Fibroblast of pulmonary artery (primary cell): Measurements from ENCODE around the gene CBFB.
"Not testable (repeated sequence)": the region's sequence is repeated elsewhere in the genome, so short reads cannot be mapped to it uniquely, and the experiment has no call there.

Experiments
- DNase-seq: peaks from one replicate; pipeline ENCODE4 v3.0.0-alpha.2; 2010; ENCODE audit warnings: low read depth
- H3K4me3 ChIP-seq: replicated peaks from 2 replicates; pipeline ENCODE4 v1.5.1; 2011; ENCODE audit warnings: low read depth, mild to moderate bottlenecking, control low read depth, low read length, moderate library complexity
- CTCF ChIP-seq: IDR thresholded peaks from 2 replicates; pipeline ENCODE4 v1.5.1; 2011; ENCODE audit warnings: mild to moderate bottlenecking, control low read depth, low read length, inconsistent platforms; ENCODE audit errors: missing control alignments

Gene CBFB

GRCh38 chr16:67028696-67029253 is at the start of gene CBFB:
Gene CBFB, plus strand, starts transcription at chr16:67029149. Its CDS starts 259 bp downstream, at chr16:67029408.
- H3K4me3 ChIP-seq: peak within 1 kb of the TSS; percentile 63
- peak; percentile 92 for DNase-seq
- TF ChIP-seq CTCF: no peak

- no peak for TF ChIP-seq CTCF
- DNase-seq: no peak
- no peak overlapping the region for H3K4me3 ChIP-seq
Observed at GRCh38 chr16:66983033-66983432, 45.9 kb upstream of the CBFB start.

GRCh38 chr16:66984892-66985311 is 44.0 kb upstream of the CBFB start:
- DNase-seq: no peak
- no peak for TF ChIP-seq CTCF
- H3K4me3 ChIP-seq: no peak overlapping the region

- no peak for TF ChIP-seq CTCF
- H3K4me3 ChIP-seq: no peak overlapping the region
- no peak for DNase-seq
Observed at GRCh38 chr16:66986559-66986958, 42.4 kb upstream of the CBFB start.

- H3K4me3 ChIP-seq: no peak within 1 kb of the TSS
- DNase-seq: peak; percentile 50
- no peak for TF ChIP-seq CTCF
Observed at GRCh38 chr16:66988197-66988788, 40.7 kb upstream of the CBFB start, which contains the start of gene CES4A. Gene CES4A, plus strand, starts transcription at chr16:66988589. Its CDS starts 184 bp downstream, at chr16:66988773.

- H3K4me3 ChIP-seq: no peak overlapping the region
- no peak for DNase-seq
- TF ChIP-seq CTCF: no peak
Observed at GRCh38 chr16:66991545-66992077, 37.3 kb upstream of the CBFB start.

GRCh38 chr16:66993558-66993957 is 35.4 kb upstream of the CBFB start:
- not testable (repeated sequence) for H3K4me3 ChIP-seq, DNase-seq
